Esophagus muscularis mucosa (tissue), 3 donors: Measurements from ENCODE around the gene ITPR2.

Source experiments
- CTCF ChIP-seq, 3 experiments: fragments of 200-600 bp in 2 of 3; fragments of 450-650 bp in 1 of 3; sonication (generic) in 2 of 3; IDR thresholded peaks; one replicate each; pipeline ENCODE4 v1.5.1; 2017 to 2019; ENCODE audit warnings: antibody characterized with exemption in 3 of 3, mild to moderate bottlenecking in 2 of 3, moderate library complexity in 1 of 3
- EP300 ChIP-seq: sonication (generic); formaldehyde crosslinking; IDR thresholded peaks from one replicate; pipeline ENCODE4 v1.6.1; 2017; ENCODE audit warnings: antibody characterized with exemption

DNA sequence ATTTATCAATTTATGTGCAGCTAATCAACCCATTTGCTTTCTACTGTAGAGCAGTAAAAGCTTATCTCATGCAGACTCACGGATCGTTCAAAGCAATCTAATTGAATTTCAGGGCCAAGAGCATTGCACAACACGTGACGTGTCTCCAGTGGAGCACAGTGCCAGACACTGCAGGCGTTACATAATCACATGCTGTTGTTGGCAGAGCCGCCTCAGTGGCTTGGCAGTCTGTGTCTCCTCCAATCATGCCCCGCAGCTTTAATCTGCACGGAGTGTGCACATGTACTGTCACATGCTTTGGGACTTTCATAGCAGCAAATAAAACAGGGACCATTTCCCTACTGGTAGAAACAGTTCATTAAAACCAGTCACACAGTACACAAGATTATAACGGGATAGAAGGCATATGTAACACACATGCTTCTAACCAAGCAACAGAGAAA lies 309.3 kb downstream of the ITPR2 start:
- no peak for TF ChIP-seq CTCF (IDR thresholded peaks at IDR 0.05)
- no peak for TF ChIP-seq EP300
